ENCODE data around the gene SMIM20.

DNA sequence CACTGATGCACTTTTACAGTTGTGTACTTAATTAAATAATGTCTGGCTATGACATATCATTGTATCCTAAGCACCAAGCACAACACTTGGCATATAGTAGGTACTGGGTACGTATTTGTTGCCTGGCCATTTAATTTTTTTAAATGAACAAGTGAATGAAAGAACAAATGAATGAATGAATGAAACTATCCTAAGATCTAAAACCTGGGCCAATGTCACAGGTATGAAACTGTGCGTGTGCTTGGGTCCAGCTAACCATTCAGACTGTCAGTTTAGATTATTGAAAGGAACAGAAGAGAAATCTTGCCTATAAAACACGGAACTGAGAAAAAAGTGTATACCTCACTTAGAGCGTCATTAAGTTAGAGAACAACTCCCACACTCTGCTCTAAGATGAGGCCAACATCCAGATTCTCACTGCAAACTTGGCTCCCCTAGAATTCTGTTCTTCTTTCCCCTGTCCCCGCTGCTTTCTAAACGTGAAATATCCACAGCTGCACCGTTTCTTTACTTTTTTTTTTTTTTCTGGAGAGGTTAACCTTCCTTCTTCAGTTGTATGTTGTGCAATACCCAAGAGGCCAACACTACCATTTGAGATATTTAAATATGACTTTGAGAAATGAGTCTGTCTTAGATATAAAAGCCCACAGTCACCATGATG is 33.9 kb upstream of the SMIM20 start:
- TF ChIP-seq, protein P1, sequence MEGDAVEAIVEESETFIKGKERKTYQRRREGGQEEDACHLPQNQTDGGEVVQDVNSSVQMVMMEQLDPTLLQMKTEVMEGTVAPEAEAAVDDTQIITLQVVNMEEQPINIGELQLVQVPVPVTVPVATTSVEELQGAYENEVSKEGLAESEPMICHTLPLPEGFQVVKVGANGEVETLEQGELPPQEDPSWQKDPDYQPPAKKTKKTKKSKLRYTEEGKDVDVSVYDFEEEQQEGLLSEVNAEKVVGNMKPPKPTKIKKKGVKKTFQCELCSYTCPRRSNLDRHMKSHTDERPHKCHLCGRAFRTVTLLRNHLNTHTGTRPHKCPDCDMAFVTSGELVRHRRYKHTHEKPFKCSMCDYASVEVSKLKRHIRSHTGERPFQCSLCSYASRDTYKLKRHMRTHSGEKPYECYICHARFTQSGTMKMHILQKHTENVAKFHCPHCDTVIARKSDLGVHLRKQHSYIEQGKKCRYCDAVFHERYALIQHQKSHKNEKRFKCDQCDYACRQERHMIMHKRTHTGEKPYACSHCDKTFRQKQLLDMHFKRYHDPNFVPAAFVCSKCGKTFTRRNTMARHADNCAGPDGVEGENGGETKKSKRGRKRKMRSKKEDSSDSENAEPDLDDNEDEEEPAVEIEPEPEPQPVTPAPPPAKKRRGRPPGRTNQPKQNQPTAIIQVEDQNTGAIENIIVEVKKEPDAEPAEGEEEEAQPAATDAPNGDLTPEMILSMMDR (IDR thresholded peaks at IDR 0.05): no peak
- no peak for TF ChIP-seq POLR2A (IDR thresholded peaks at IDR 0.05)
